Coronary artery (tissue), 2 donors: ENCODE data around the gene CTNNA2.

Experiments used
- DNase-seq: peaks from one replicate; pipeline ENCODE4 v3.0.0-alpha.2; 2017; ENCODE audit warnings: low spot score
- H3K27ac ChIP-seq, 2 donors: fragments of 200-600 bp; sonication (generic); one replicate each; pipeline ENCODE4 v1.5.1; 2016 to 2019
- H3K4me3 ChIP-seq: fragments of 200-600 bp; sonication (generic); 2 replicates; pipeline ENCODE4 v1.5.1; 2016; ENCODE audit warnings: mild to moderate bottlenecking, moderate library complexity
- TF ChIP-seq, protein P1 (sequence below): fragments of 200-600 bp; sonication (generic); IDR thresholded peaks from one replicate; pipeline ENCODE4 v1.5.1; 2019; ENCODE audit warnings: antibody characterized with exemption

Gene CTNNA2

DNA sequence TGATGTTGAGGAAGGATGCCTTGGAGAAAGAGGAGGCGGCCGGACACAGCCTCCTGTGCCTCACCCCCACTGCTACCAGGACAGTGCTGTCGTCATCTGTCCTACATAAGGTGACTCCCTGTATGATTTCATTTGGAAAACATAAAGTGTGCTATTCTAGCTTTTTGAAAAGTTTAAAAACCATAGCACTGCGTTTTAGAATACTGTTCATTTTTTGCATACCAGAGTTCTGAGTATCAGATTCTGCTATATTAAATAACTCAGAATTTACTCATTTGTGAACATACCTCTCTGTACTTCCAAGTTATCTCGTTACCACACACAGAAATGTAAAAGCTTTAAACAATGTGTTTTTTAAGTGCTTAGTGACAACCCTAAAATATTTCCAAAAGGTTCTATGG, 488.9 kb downstream of the CTNNA2 start:
- H3K27ac ChIP-seq = no peak overlapping the region
- H3K4me3 ChIP-seq = no peak overlapping the region
- TF ChIP-seq, protein P1, sequence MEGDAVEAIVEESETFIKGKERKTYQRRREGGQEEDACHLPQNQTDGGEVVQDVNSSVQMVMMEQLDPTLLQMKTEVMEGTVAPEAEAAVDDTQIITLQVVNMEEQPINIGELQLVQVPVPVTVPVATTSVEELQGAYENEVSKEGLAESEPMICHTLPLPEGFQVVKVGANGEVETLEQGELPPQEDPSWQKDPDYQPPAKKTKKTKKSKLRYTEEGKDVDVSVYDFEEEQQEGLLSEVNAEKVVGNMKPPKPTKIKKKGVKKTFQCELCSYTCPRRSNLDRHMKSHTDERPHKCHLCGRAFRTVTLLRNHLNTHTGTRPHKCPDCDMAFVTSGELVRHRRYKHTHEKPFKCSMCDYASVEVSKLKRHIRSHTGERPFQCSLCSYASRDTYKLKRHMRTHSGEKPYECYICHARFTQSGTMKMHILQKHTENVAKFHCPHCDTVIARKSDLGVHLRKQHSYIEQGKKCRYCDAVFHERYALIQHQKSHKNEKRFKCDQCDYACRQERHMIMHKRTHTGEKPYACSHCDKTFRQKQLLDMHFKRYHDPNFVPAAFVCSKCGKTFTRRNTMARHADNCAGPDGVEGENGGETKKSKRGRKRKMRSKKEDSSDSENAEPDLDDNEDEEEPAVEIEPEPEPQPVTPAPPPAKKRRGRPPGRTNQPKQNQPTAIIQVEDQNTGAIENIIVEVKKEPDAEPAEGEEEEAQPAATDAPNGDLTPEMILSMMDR = no peak
- no peak for DNase-seq

DNA sequence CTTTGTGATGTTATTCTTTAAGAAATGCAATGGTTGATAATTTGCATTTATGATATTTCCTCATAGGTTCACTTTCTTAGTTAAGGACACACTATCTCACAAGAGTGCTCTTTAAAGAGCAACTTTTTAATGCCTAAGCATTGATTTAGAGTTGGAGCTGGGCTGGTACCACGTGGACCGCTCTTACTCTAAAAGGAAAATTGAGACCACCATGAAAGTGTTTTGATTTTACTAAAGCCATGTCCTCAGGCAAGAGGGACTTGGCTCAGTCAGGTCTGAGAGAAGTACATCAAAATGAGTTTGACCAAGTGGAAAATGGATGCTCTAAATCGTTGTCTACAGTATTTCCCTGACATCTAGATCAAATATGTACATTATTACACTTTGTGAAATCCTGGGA, 489.3 kb downstream of the CTNNA2 start:
- TF ChIP-seq, protein P1 = no peak
- no peak overlapping the region for H3K4me3 ChIP-seq

DNA sequence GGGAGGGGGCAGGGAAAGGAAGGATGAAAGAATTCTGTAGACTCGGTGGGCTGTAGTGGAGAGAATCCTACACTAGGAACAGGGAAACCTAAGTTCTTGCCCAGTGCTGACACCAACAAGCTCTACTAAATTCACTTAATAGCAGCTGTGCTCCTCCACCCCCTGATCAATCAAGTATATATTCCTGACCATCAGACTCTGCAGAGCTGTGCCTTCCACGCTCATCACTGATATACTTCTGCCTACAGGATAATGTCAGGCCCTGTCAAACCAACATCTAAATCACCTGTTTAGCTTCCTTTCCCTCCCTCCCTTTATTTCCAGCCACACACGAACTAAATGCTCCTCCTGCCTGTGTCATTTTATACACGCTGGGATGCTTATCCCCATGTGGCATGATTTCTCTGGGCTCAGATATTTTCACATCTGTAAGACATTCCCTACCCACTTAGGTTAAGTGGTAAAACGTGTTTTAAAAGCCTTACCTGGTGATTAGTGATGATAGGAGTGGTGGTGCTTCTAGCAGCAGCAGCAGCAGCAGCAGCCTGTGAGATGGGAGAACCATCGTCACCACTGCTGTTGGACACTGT, 489.8 kb downstream of the CTNNA2 start:
- H3K27ac ChIP-seq = no peak overlapping the region
- no peak overlapping the region for H3K4me3 ChIP-seq
- TF ChIP-seq, protein P1 = no peak
- no peak for DNase-seq

More for the DNA sequence above, 489.3 kb downstream of the CTNNA2 start:
- no peak for DNase-seq
- no peak overlapping the region for H3K27ac ChIP-seq

DNA sequence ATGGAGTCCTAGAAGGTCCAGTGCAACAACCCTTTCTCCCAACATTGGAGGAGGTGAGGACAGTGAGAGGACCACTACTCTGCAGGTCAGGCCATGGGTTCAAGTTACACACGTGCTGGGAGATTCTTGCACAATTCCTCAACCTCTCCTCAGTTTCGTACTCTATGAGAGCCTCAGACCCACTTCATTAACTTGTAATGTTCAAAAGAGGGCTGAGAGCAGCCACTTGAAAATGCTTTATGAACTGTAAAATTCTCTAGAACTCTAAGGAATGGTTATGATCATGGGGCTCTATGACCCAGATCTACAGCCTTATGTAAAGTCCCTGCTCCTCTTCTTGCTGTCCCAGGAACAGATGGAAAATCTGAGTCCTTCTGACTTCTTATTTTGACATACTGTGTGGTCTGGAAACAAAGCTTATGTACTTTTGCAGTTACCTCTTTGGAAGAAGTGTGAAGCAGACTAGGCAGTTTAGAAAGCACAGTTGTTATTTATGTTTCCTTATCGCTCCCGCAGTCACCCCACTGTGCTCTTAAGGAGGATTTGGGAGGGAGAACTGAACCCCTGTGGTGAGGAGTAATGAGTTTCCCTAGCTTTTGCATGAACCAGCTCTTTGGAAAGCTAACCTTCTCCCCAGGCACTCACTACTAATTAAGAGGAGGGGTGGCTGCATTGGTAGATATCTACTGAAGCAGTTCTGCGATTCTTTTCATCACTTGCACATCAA, 495.1 kb downstream of the CTNNA2 start:
- DNase-seq = no peak
- TF ChIP-seq, protein P1 = no peak
- Histone ChIP-seq H3K27ac (no peak overlapping the region), H3K4me3 (no peak overlapping the region)

DNA sequence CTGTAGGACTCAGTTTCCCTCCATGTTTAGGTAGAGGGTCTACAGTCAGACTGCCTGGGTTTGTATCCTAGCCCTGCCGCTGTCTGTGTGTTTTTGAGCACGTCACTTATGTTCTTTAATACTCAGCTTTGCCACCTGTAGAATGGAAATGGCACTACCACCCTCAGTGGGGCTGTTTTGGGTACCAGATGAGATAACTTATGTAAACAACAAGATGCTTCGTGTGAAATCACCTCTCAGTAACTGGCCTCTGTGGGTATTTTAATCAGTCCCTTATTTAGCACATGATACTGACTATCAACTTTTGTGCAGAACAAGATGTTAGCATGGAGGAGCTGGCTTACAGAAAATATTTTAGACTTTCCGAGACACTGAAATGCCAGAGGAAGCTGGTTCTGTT, 495.7 kb downstream of the CTNNA2 start:
- Histone ChIP-seq H3K27ac (no peak overlapping the region), H3K4me3 (no peak overlapping the region)
- DNase-seq = no peak
- TF ChIP-seq, protein P1 = no peak

DNA sequence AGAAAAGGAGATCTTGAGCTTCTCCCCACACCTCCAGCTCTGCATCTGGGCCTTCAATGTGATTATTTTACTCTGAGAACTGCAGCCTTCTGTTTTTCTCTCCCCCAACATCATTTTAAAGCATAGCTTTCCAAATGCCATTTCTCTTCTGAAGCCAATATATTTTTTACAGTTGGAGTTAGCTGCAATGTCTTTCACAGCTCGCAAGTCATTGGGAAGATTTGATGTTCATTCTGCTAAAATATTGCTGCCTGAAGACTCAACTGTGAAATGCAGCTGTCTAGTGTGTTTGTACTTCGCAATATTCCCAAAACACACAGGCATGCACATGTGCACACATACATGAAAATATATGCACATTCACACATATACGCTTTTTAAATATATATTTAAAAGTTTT, 496.4 kb downstream of the CTNNA2 start:
- TF ChIP-seq, protein P1 = no peak
- DNase-seq = no peak
- Histone ChIP-seq H3K4me3 (no peak overlapping the region), H3K27ac (no peak overlapping the region)

DNA sequence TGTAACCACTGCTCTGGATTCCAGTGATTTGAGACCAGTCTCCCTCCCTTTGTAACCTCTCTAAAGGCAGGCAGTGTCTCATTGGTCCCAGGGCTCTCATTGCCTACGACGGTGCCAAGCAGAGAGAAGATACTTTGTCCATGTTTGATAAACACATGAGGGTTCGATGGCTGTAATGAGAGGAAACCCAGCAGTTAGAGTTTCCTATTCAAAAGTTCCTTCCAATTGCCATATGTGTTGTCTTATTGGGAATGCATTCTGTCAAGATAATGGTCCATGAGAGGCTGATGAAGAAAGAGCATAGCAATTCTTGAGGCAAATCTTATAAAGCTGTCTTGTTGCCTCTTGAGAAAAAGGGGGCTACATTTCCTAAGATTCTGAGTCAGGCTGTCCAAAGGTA, 499.2 kb downstream of the CTNNA2 start:
- H3K27ac ChIP-seq = no peak overlapping the region
- no peak for DNase-seq
- H3K4me3 ChIP-seq = no peak overlapping the region
- TF ChIP-seq, protein P1 = no peak
